Mesenchymal stem cell (in vitro differentiated cells and primary cell): ENCODE data around the gene CDCP1.
A peak's percentile ranks its signal among the peaks of the same experiment; 100 is the strongest.

Source experiments
- DNase-seq: peaks from one replicate; pipeline ENCODE4 v3.0.0-alpha.2; 2013
- H2AFZ ChIP-seq: one replicate; pipeline ENCODE4 v1.6.1; 2013; ENCODE audit warnings: low read depth, mild to moderate bottlenecking, control low read depth, inconsistent platforms, low read length, moderate library complexity
- H2AK5ac ChIP-seq: 2 replicates; pipeline ENCODE4 v1.6.1; 2013; ENCODE audit warnings: low read length, moderate library complexity, mild to moderate bottlenecking, inconsistent platforms; ENCODE audit not compliant: severe bottlenecking
- H2BK120ac ChIP-seq: one replicate; pipeline ENCODE4 v1.6.1; 2013; ENCODE audit warnings: low read depth, mild to moderate bottlenecking, inconsistent platforms, low read length, moderate library complexity
- H2BK12ac ChIP-seq, 2 experiments: one replicate each; pipeline ENCODE4 v1.6.1; 2013; ENCODE audit warnings: inconsistent platforms in 2 of 2, low read length in 2 of 2, mild to moderate bottlenecking in 2 of 2, moderate library complexity in 2 of 2, control low read depth in 1 of 2
- H2BK15ac ChIP-seq: one replicate; pipeline ENCODE4 v1.6.1; 2013; ENCODE audit warnings: mild to moderate bottlenecking, low read depth, inconsistent platforms; ENCODE audit not compliant: poor library complexity, severe bottlenecking
- H2BK5ac ChIP-seq: 2 replicates; pipeline ENCODE4 v1.6.1; 2013; ENCODE audit warnings: low read depth, mild to moderate bottlenecking, low read length, control low read depth, inconsistent platforms; ENCODE audit not compliant: poor library complexity, severe bottlenecking
- H3K14ac ChIP-seq, 2 experiments: one replicate each; pipeline ENCODE4 v1.6.1; 2013; ENCODE audit warnings: inconsistent platforms in 2 of 2, low read length in 2 of 2, control low read depth in 1 of 2, mild to moderate bottlenecking in 1 of 2, moderate library complexity in 1 of 2
- H3K18ac ChIP-seq, 2 experiments: one replicate each; pipeline ENCODE4 v1.6.1; 2013; ENCODE audit warnings: inconsistent platforms in 2 of 2, low read length in 2 of 2, control low read depth in 1 of 2, low read depth in 1 of 2, mild to moderate bottlenecking in 1 of 2
- H3K23ac ChIP-seq, 2 experiments: one replicate each; pipeline ENCODE4 v1.6.1; 2013; ENCODE audit warnings: inconsistent platforms in 2 of 2, low read length in 2 of 2, mild to moderate bottlenecking in 2 of 2, moderate library complexity in 2 of 2, control low read depth in 1 of 2
- H3K27ac ChIP-seq: 2 replicates; pipeline ENCODE4 v1.5.1; 2013; ENCODE audit warnings: mild to moderate bottlenecking, moderate library complexity, low read length, control low read depth, inconsistent platforms; ENCODE audit not compliant: poor library complexity, severe bottlenecking
- H3K27me3 ChIP-seq, 2 experiments: 2 replicates each; pipeline versions ENCODE4 v1.6.1 to v1.7.0; 2013; ENCODE audit warnings: low read length in 2 of 2, mild to moderate bottlenecking in 2 of 2, moderate library complexity in 2 of 2, control low read depth in 1 of 2, inconsistent platforms in 1 of 2; ENCODE audit not compliant: control insufficient read depth in 1 of 2, insufficient read depth in 1 of 2
- H3K36me3 ChIP-seq, 2 experiments: 2 replicates each; pipeline versions ENCODE4 v1.6.1 to v1.7.0; 2013; ENCODE audit warnings: low read length in 2 of 2, control low read depth in 1 of 2, inconsistent platforms in 1 of 2, low read depth in 1 of 2, mild to moderate bottlenecking in 1 of 2; ENCODE audit not compliant: insufficient read depth in 2 of 2, control insufficient read depth in 1 of 2
- H3K4ac ChIP-seq, 2 experiments: one replicate each; pipeline ENCODE4 v1.6.1; 2013; ENCODE audit warnings: inconsistent platforms in 2 of 2, low read length in 2 of 2, mild to moderate bottlenecking in 2 of 2, moderate library complexity in 2 of 2, control low read depth in 1 of 2, low read depth in 1 of 2
- H3K4me1 ChIP-seq: 2 replicates; pipeline ENCODE4 v1.6.1; 2013; ENCODE audit warnings: low read depth, low read length, control low read depth; ENCODE audit not compliant: control insufficient read depth, insufficient read depth
- H3K4me2 ChIP-seq: 2 replicates; pipeline ENCODE4 v1.6.1; 2013; ENCODE audit warnings: low read length, mild to moderate bottlenecking, inconsistent platforms; ENCODE audit not compliant: poor library complexity, severe bottlenecking
- H3K4me3 ChIP-seq, 2 experiments: 2 replicates each; pipeline versions ENCODE4 v1.5.1 to v1.7.0; 2013; ENCODE audit warnings: low read length in 2 of 2, mild to moderate bottlenecking in 2 of 2, control low read depth in 1 of 2, low read depth in 1 of 2; ENCODE audit not compliant: insufficient read depth in 1 of 2
- H3K79me1 ChIP-seq: replicated peaks from 2 replicates; pipeline ENCODE4 v1.6.1; 2013; ENCODE audit warnings: mild to moderate bottlenecking, control low read depth, low read length, inconsistent platforms; ENCODE audit not compliant: poor library complexity, severe bottlenecking
- H3K9ac ChIP-seq: 2 replicates; pipeline ENCODE4 v1.7.0; 2013; ENCODE audit warnings: mild to moderate bottlenecking, low read length, moderate library complexity
- H3K9me3 ChIP-seq: 2 replicates; pipeline ENCODE4 v1.7.0; 2013; ENCODE audit warnings: mild to moderate bottlenecking, low read length; ENCODE audit not compliant: control insufficient read depth
- H4K8ac ChIP-seq: one replicate; pipeline ENCODE4 v1.6.1; 2013; ENCODE audit warnings: inconsistent platforms, mild to moderate bottlenecking, low read length, moderate library complexity
- H4K91ac ChIP-seq: one replicate; pipeline ENCODE4 v1.6.1; 2013; ENCODE audit warnings: mild to moderate bottlenecking, low read length, inconsistent platforms
- WGBS: methylation state at CpG from one replicate; pipeline ENCODE4 v1.1.7; 2013; ENCODE audit warnings: mixed read lengths; 5-methylcytosine and 5-hydroxymethylcytosine counted together

The CDCP1 gene

GRCh38 chr3:45084361-45084760, 61.8 kb downstream of the CDCP1 start:
- Histone ChIP-seq H4K8ac (no peak overlapping the region), H2BK15ac (peak overlapping the region; percentile 9), H3K23ac (no peak overlapping the region), H2BK12ac (peak overlapping the region in 1 of 2 experiments; percentile 25), H2AK5ac (peak overlapping the region; percentile 87), H2AFZ (no peak overlapping the region), H3K4me2 (no peak overlapping the region), H3K18ac (no peak overlapping the region), H3K4me3 (no peak overlapping the region), H3K14ac (no peak overlapping the region), H4K91ac (no peak overlapping the region), H3K9me3 (no peaks in the 10 kb centered on the region), H2BK120ac (no peak overlapping the region), H3K4ac (peak overlapping the region in 1 of 2 experiments; percentile 26), H3K4me1 (peaks cover 18% of the 10 kb centered on the region), H3K36me3 (peaks cover 52 to 67% of the 10 kb centered on the region in 2 experiments), H2BK5ac (no peak overlapping the region), H3K27me3 (no peaks in the 10 kb centered on the region), H3K79me1 (peaks cover 31% of the 10 kb centered on the region), H3K27ac (peak overlapping the region; percentile 36), H3K9ac (peak overlapping the region; percentile 51)
- WGBS = 100% methylated on average over 1 of the region's 1 CpG
- DNase-seq = no peak

- H3K9me3 ChIP-seq = no peaks in the 10 kb centered on the region
- H3K18ac ChIP-seq = no peak overlapping the region
- 90% methylated on average over 6 of the region's 6 CpGs for WGBS
- peaks cover 40 to 56% of the 10 kb centered on the region in 2 experiments for H3K36me3 ChIP-seq
- no peak overlapping the region for H4K8ac ChIP-seq
- no peak overlapping the region for H3K23ac ChIP-seq
- peak overlapping the region in 1 of 2 experiments; percentile 28 for H3K14ac ChIP-seq
- H3K27ac ChIP-seq = no peak overlapping the region
- H2BK5ac ChIP-seq = no peak overlapping the region
- H3K4ac ChIP-seq = peak overlapping the region in 1 of 2 experiments; percentile 32
- H3K9ac ChIP-seq = no peak overlapping the region
- no peak overlapping the region for H3K4me2 ChIP-seq
- H2BK120ac ChIP-seq = no peak overlapping the region
- peaks cover 27% of the 10 kb centered on the region for H3K79me1 ChIP-seq
- no peak overlapping the region for H3K4me3 ChIP-seq
- DNase-seq = no peak
- no peak overlapping the region for H2AFZ ChIP-seq
- H2AK5ac ChIP-seq = peak overlapping the region; percentile 17
- H2BK15ac ChIP-seq = no peak overlapping the region
- peak overlapping the region in 1 of 2 experiments; percentile 18 for H2BK12ac ChIP-seq
- H4K91ac ChIP-seq = peak overlapping the region; percentile 41
- no peaks in the 10 kb centered on the region for H3K27me3 ChIP-seq
- H3K4me1 ChIP-seq = peaks cover 20% of the 10 kb centered on the region
Observed at GRCh38 chr3:45083023-45083422, 63.2 kb downstream of the CDCP1 start.

GRCh38 chr3:45082142-45082538, 64.0 kb downstream of the CDCP1 start:
- Histone ChIP-seq H3K9me3 (no peaks in the 10 kb centered on the region), H2BK120ac (no peak overlapping the region), H4K8ac (no peak overlapping the region), H3K18ac (no peak overlapping the region), H3K27me3 (no peaks in the 10 kb centered on the region), H3K27ac (no peak overlapping the region), H2AFZ (no peak overlapping the region), H3K36me3 (peaks cover 37 to 50% of the 10 kb centered on the region in 2 experiments), H3K9ac (peak overlapping the region; percentile 8), H3K4me2 (no peak overlapping the region), H3K23ac (no peak overlapping the region), H2BK12ac (no peak overlapping the region), H2BK15ac (no peak overlapping the region), H4K91ac (peak overlapping the region; percentile 22), H2BK5ac (no peak overlapping the region), H3K4ac (no peak overlapping the region), H2AK5ac (peak overlapping the region; percentile 45), H3K79me1 (peaks cover 24% of the 10 kb centered on the region), H3K4me3 (no peak overlapping the region), H3K14ac (no peak overlapping the region), H3K4me1 (peaks cover 19% of the 10 kb centered on the region)
- DNase-seq = no peak
- WGBS = 99% methylated on average over 4 of the region's 5 CpGs

- no peak overlapping the region for H3K18ac ChIP-seq
- no peak overlapping the region for H3K14ac ChIP-seq
- H3K79me1 ChIP-seq = peaks cover 24% of the 10 kb centered on the region
- no peak overlapping the region for H3K27ac ChIP-seq
- peaks cover 32 to 45% of the 10 kb centered on the region in 2 experiments for H3K36me3 ChIP-seq
- 100% methylated on average over 2 of the region's 2 CpGs for WGBS
- no peaks in the 10 kb centered on the region for H3K27me3 ChIP-seq
- no peak overlapping the region for H3K4ac ChIP-seq
- peak overlapping the region; percentile 45 for H2AK5ac ChIP-seq
- H4K91ac ChIP-seq = peak overlapping the region; percentile 22
- peaks cover 18% of the 10 kb centered on the region for H3K4me1 ChIP-seq
- no peak for DNase-seq
- no peak overlapping the region for H3K4me2 ChIP-seq
- no peak overlapping the region for H4K8ac ChIP-seq
- H3K9ac ChIP-seq = no peak overlapping the region
- no peak overlapping the region for H3K23ac ChIP-seq
- H2BK15ac ChIP-seq = no peak overlapping the region
- H2BK5ac ChIP-seq = no peak overlapping the region
- H2BK120ac ChIP-seq = no peak overlapping the region
- H2BK12ac ChIP-seq = peak overlapping the region in 1 of 2 experiments; percentile 55
- no peak overlapping the region for H2AFZ ChIP-seq
- no peaks in the 10 kb centered on the region for H3K9me3 ChIP-seq
- H3K4me3 ChIP-seq = no peak overlapping the region
Observed at GRCh38 chr3:45081506-45082141, 64.6 kb downstream of the CDCP1 start.
